ENCODE data around the gene OR5V1. TPM values are rescaled to one million over a fixed set of nuclear protein-coding genes. Genes with fewer than 3 reads are reported as not detected.
"Not testable (repeated sequence)": the region's sequence is repeated elsewhere in the genome, so short reads cannot be mapped to it uniquely, and the experiment has no call there.

OR5V1 gene
- total RNA-seq, 1 donor: not detected

GRCh38 chr6:29355603-29356002, 13.1 kb downstream of the OR5V1 start:
- Histone ChIP-seq H3K9me3 (ENCODE audit: low read depth, low read length) (no peaks in the 10 kb centered on the region), H4K20me1 (ENCODE audit: insufficient read depth, low read length) (no peaks in the 10 kb centered on the region), H3K27ac (ENCODE audit: low read depth, low read length) (no peak overlapping the region), H3K4me2 (ENCODE audit: insufficient read depth, low read length) (no peak overlapping the region), H3K27me3 (ENCODE audit: insufficient read depth, low read length) (no peaks in the 10 kb centered on the region), H3K4me1 (ENCODE audit: insufficient read depth, low read length) (no peaks in the 10 kb centered on the region), H3K4me3 (ENCODE audit: insufficient read depth, low read length) (no peak overlapping the region), H3K79me2 (ENCODE audit: insufficient read depth, low read length) (no peaks in the 10 kb centered on the region), H3K36me3 (ENCODE audit: insufficient read depth, low read length) (no peaks in the 10 kb centered on the region), H2AFZ (ENCODE audit: low read length) (no peak overlapping the region)
- DNase-seq (ENCODE audit: insufficient read length, low spot score, missing footprints): no peak
- no peak for TF ChIP-seq CTCF (IDR thresholded peaks at IDR 0.05; ENCODE audit: extremely low read depth, low read depth, low read length)

GRCh38 chr6:29354980-29355379, 13.7 kb downstream of the OR5V1 start:
- no peak for DNase-seq (ENCODE audit: insufficient read length, low spot score, missing footprints)
- no peak for TF ChIP-seq CTCF (IDR thresholded peaks at IDR 0.05; ENCODE audit: extremely low read depth, low read depth, low read length)
- no peak overlapping the region for H3K4me3 ChIP-seq (ENCODE audit: insufficient read depth, low read length)
- H3K27ac ChIP-seq (ENCODE audit: low read depth, low read length): no peak overlapping the region
- H3K4me2 ChIP-seq (ENCODE audit: insufficient read depth, low read length): no peak overlapping the region
- no peaks in the 10 kb centered on the region for H3K79me2 ChIP-seq (ENCODE audit: insufficient read depth, low read length)
- H3K36me3 ChIP-seq (ENCODE audit: insufficient read depth, low read length): no peaks in the 10 kb centered on the region
- no peaks in the 10 kb centered on the region for H3K9me3 ChIP-seq (ENCODE audit: low read depth, low read length)
- H3K27me3 ChIP-seq (ENCODE audit: insufficient read depth, low read length): no peaks in the 10 kb centered on the region
- no peaks in the 10 kb centered on the region for H4K20me1 ChIP-seq (ENCODE audit: insufficient read depth, low read length)
- H3K4me1 ChIP-seq (ENCODE audit: insufficient read depth, low read length): no peaks in the 10 kb centered on the region
- H2AFZ ChIP-seq (ENCODE audit: low read length): no peak overlapping the region

- not testable (repeated sequence) for H2AFZ ChIP-seq (ENCODE audit: low read length); H3K27me3 ChIP-seq (ENCODE audit: insufficient read depth, low read length); H3K9me3 ChIP-seq (ENCODE audit: low read depth, low read length); H3K36me3 ChIP-seq (ENCODE audit: insufficient read depth, low read length); DNase-seq (ENCODE audit: insufficient read length, low spot score, missing footprints); H3K79me2 ChIP-seq (ENCODE audit: insufficient read depth, low read length); H3K27ac ChIP-seq (ENCODE audit: low read depth, low read length); H3K4me3 ChIP-seq (ENCODE audit: insufficient read depth, low read length); H3K4me1 ChIP-seq (ENCODE audit: insufficient read depth, low read length); H3K4me2 ChIP-seq (ENCODE audit: insufficient read depth, low read length); H4K20me1 ChIP-seq (ENCODE audit: insufficient read depth, low read length)
Measured at GRCh38 chr6:29349348-29349747, 19.3 kb downstream of the OR5V1 start.

- no peak overlapping the region for H3K4me3 ChIP-seq (ENCODE audit: insufficient read depth, low read length)
- no peaks in the 10 kb centered on the region for H3K79me2 ChIP-seq (ENCODE audit: insufficient read depth, low read length)
- H3K4me1 ChIP-seq (ENCODE audit: insufficient read depth, low read length): no peaks in the 10 kb centered on the region
- H3K36me3 ChIP-seq (ENCODE audit: insufficient read depth, low read length): no peaks in the 10 kb centered on the region
- H3K27me3 ChIP-seq (ENCODE audit: insufficient read depth, low read length): no peaks in the 10 kb centered on the region
- no peak for DNase-seq (ENCODE audit: insufficient read length, low spot score, missing footprints)
- no peak overlapping the region for H2AFZ ChIP-seq (ENCODE audit: low read length)
- no peak for TF ChIP-seq CTCF (IDR thresholded peaks at IDR 0.05; ENCODE audit: extremely low read depth, low read depth, low read length)
- H3K9me3 ChIP-seq (ENCODE audit: low read depth, low read length): no peaks in the 10 kb centered on the region
- no peaks in the 10 kb centered on the region for H4K20me1 ChIP-seq (ENCODE audit: insufficient read depth, low read length)
- no peak overlapping the region for H3K27ac ChIP-seq (ENCODE audit: low read depth, low read length)
- no peak overlapping the region for H3K4me2 ChIP-seq (ENCODE audit: insufficient read depth, low read length)
Measured at GRCh38 chr6:29345380-29345779, 23.3 kb downstream of the OR5V1 start.

Data from osteoblast (primary cell).